ENCODE results near the gene SUOX.

- TF ChIP-seq CTCF (conservative IDR thresholded peaks at IDR 0.05 in 1 of 2, IDR thresholded peaks at IDR 0.05 in 1 of 2; ENCODE audit: extremely low read depth in 1 of 2, insufficient read depth in 1 of 2, low read depth in 1 of 2, low read length in 2 of 2), result no peak
- no peak for TF ChIP-seq EZH2 (IDR thresholded peaks at IDR 0.05; ENCODE audit: borderline replicate concordance, low read length)
Observed at GRCh38 chr12:56010111-56010570, 13.1 kb downstream of the SUOX start.

All from mammary epithelial cell (primary cell).